HCT116 (cell line): ENCODE results near the gene DYNC2H1. TPM values are rescaled to one million over a fixed set of nuclear protein-coding genes. Genes with fewer than 3 reads are reported as not detected.
A peak's percentile ranks its signal among the peaks of the same experiment; 100 is the strongest.

Experiments
- ATAC-seq: fragments of 200-7000 bp; cut with Tn5 transposase; 2 replicates; pipeline ENCODE4 v1.9.1; 2020; ENCODE audit warnings: mild to moderate bottlenecking, moderate library complexity
- BruUV-seq: library from RNA; stranded (reverse); fragments of 400-500 nt; replicated peaks from 2 replicates; lab custom pipeline; 2021; lab: Mats Ljungman, UMichigan
- CTCF ChIA-PET: fragments of 300-600 bp; sonication (Branson Sonifier 250); formaldehyde crosslinking; loops from one replicate; lab custom pipeline; 2021; ENCODE audit warnings: antibody characterized with exemption; lab: Charles Lee
- POLR2A ChIA-PET: fragments of 300-600, 350-600 bp; sonication (Branson Sonifier 250); formaldehyde crosslinking; loops from one replicate; lab custom pipeline; 2021; ENCODE audit warnings: antibody characterized with exemption; lab: Charles Lee
- RAD21 ChIA-PET, 2 experiments: fragments of 300-600 bp; sonication (Branson Sonifier 250); formaldehyde crosslinking; loops; one replicate each; lab custom pipeline; 2023; ENCODE audit warnings: low total read pairs in 2 of 2; ENCODE audit not compliant: uncharacterized antibody in 2 of 2, unreplicated experiment in 2 of 2, low non-redundant PET in 1 of 2; lab: Charles Lee
- DNase-seq: peaks from one replicate; pipeline ENCODE4 v3.0.0-alpha.2; 2010; ENCODE audit warnings: low read depth, low spot score
- H2AFZ ChIP-seq: fragments of 200-600 bp; shearing (Covaris generic), sonication (generic); 2 replicates; pipeline ENCODE4 v1.6.1; 2017; ENCODE audit warnings: low read depth, mixed run types, mixed read lengths, antibody characterized with exemption, low read length; ENCODE audit not compliant: poor library complexity, severe bottlenecking
- H3K27ac ChIP-seq: 2 replicates; pipeline ENCODE4 v1.5.1; 2012; ENCODE audit warnings: low read depth, low read length
- H3K27me3 ChIP-seq: fragments of 200-600 bp; sonication (generic); 2 replicates; pipeline ENCODE4 v1.6.1; 2016; ENCODE audit warnings: mixed run types, low read length, mixed read lengths; ENCODE audit not compliant: insufficient read depth
- H3K36me3 ChIP-seq, 2 experiments: fragments of 200-500 bp in 1 of 2; fragments of 200-600 bp in 1 of 2; sonication (Bioruptor generic) in 1 of 2; sonication (generic) in 1 of 2; 2 replicates each; pipeline versions ENCODE4 v1.5.1 to v1.6.1; 2014 to 2016; ENCODE audit warnings: low read length in 2 of 2, inconsistent platforms in 1 of 2, mixed read lengths in 1 of 2, mixed run types in 1 of 2; ENCODE audit not compliant: insufficient read depth in 2 of 2, control insufficient read depth in 1 of 2
- H3K4me1 ChIP-seq, 2 experiments: fragments of 200-600 bp in 1 of 2; sonication (generic) in 1 of 2; 2 replicates each; pipeline versions ENCODE4 v1.5.1 to v1.6.1; 2012 to 2017; ENCODE audit warnings: low read length in 2 of 2, inconsistent platforms in 1 of 2, mild to moderate bottlenecking in 1 of 2, mixed read lengths in 1 of 2, mixed run types in 1 of 2, moderate library complexity in 1 of 2; ENCODE audit not compliant: insufficient read depth in 2 of 2, control insufficient read depth in 1 of 2
- H3K4me2 ChIP-seq: fragments of 200-600 bp; sonication (generic); 2 replicates; pipeline ENCODE4 v1.6.1; 2017; ENCODE audit warnings: mixed run types, low read length, mixed read lengths
- H3K4me3 ChIP-seq, 2 experiments: fragments of 200-600 bp in 1 of 2; sonication (generic) in 1 of 2; replicated peaks in 1 of 2; 2 replicates each; pipeline ENCODE4 v1.5.1; 2011 to 2016; ENCODE audit warnings: low read length in 2 of 2, control low read depth in 1 of 2, low read depth in 1 of 2, mild to moderate bottlenecking in 1 of 2, mixed read lengths in 1 of 2, mixed run types in 1 of 2
- H3K79me2 ChIP-seq: fragments of 200-600 bp; sonication (generic); 2 replicates; pipeline ENCODE4 v1.6.1; 2017; ENCODE audit warnings: mild to moderate bottlenecking, mixed run types, low read length, moderate library complexity, mixed read lengths; ENCODE audit not compliant: insufficient read depth
- H3K9ac ChIP-seq: fragments of 200-600 bp; sonication (generic); 2 replicates; pipeline ENCODE4 v1.6.1; 2016; ENCODE audit warnings: low read length, mixed read lengths
- H3K9me2 ChIP-seq: fragments of 200-600 bp; sonication (generic), shearing (Covaris generic); 2 replicates; pipeline ENCODE4 v1.6.1; 2017; ENCODE audit warnings: mixed run types, mild to moderate bottlenecking, moderate library complexity; ENCODE audit not compliant: insufficient read depth
- H3K9me3 ChIP-seq, 2 experiments: fragments of 200-500 bp in 1 of 2; fragments of 200-600 bp in 1 of 2; sonication (Bioruptor generic) in 1 of 2; sonication (generic) in 1 of 2; 2 replicates each; pipeline ENCODE4 v1.6.1; 2014 to 2017; ENCODE audit warnings: low read length in 2 of 2, mixed read lengths in 2 of 2, inconsistent platforms in 1 of 2, low read depth in 1 of 2, mild to moderate bottlenecking in 1 of 2, mixed run types in 1 of 2, moderate library complexity in 1 of 2; ENCODE audit not compliant: control insufficient read depth in 1 of 2, insufficient read depth in 1 of 2
- H4K20me1 ChIP-seq: fragments of 200-600 bp; sonication (generic), shearing (Covaris generic); 2 replicates; pipeline ENCODE4 v1.6.1; 2017; ENCODE audit warnings: mixed run types, mild to moderate bottlenecking, moderate library complexity; ENCODE audit not compliant: insufficient read depth
- CBX3 ChIP-seq: IDR thresholded peaks from 2 replicates; pipeline ENCODE4 v1.6.1; 2012; ENCODE audit warnings: low read depth
- ELF1 ChIP-seq: IDR thresholded peaks from 2 replicates; pipeline ENCODE4 v1.6.1; 2012; ENCODE audit warnings: low read depth, borderline replicate concordance
- EZH2 ChIP-seq: fragments of 200-600 bp; sonication (generic); IDR thresholded peaks from 2 replicates; pipeline ENCODE4 v1.6.1; 2017; ENCODE audit warnings: antibody characterized with exemption, mixed run types
- RAD21 ChIP-seq: IDR thresholded peaks from 2 replicates; pipeline ENCODE4 v1.6.1; 2012; ENCODE audit warnings: low read depth, mild to moderate bottlenecking
- SRF ChIP-seq: IDR thresholded peaks from 2 replicates; pipeline ENCODE4 v1.6.1; 2012; ENCODE audit warnings: low read depth
- ZBTB33 ChIP-seq: IDR thresholded peaks from 2 replicates; pipeline ENCODE4 v1.6.1; 2011; ENCODE audit warnings: mild to moderate bottlenecking, low read length, moderate library complexity; ENCODE audit not compliant: insufficient replicate concordance; ENCODE audit errors: extremely low read depth
- intact Hi-C: fragments of 100-400 bp; cut with micrococcal nuclease; formaldehyde crosslinking; loops from 2 replicates; pipeline ENCODE4 v1.10.0; 2022
- total RNA-seq: library from RNA; stranded (reverse); gene quantifications from one replicate; pipeline ENCODE4 v1.2.1, GENCODE V29; 2021; ENCODE audit not compliant: unreplicated experiment
- TF ChIP-seq, protein P1 (sequence below), 3 experiments: fragments of 200-600 bp in 1 of 3; sonication (generic) in 1 of 3; IDR thresholded peaks in 2 of 3; conservative IDR thresholded peaks in 1 of 3; 2 replicates each; pipeline ENCODE4 v1.5.1; 2012 to 2017; ENCODE audit warnings: low read depth in 2 of 3, low read length in 2 of 3, antibody characterized with exemption in 1 of 3, borderline replicate concordance in 1 of 3, control low read depth in 1 of 3, mild to moderate bottlenecking in 1 of 3, mixed read lengths in 1 of 3, mixed run types in 1 of 3, moderate library complexity in 1 of 3; ENCODE audit not compliant: insufficient read depth in 1 of 3

The DYNC2H1 gene
- total RNA-seq, 1 experiment from 2014 or later: 1.5 TPM

DNA sequence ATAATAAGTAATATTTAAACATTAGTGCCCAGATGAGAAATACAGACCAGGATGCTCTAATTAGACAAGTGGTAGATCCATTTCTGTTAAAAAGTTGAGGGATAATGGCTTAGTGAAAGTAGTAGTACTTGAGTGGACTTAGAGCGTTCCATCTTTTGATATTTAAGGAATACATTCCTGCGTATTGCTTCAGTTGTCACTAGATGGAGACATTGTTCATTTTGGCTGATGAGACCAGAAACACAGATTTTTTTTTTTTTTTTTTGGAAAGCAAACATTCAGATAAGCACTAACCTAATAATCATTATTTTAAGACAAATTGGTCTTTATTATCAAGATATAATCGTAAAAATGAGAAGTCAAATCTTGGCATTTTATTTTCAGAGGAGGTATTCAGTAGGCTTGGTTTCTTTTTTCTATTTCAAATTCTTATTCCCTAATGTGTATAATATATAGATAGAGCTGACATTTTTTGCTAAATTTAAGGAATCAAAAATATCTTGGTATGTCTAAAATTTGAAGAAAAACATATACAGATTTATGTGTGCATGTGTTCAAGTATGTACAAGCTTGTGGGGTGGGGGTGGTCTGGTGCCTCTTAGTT lies 92.9 kb downstream of the DYNC2H1 start:
- H2AFZ ChIP-seq: no peak overlapping the region
- ChIA-PET POLR2A (no interaction called here), RAD21 (interaction anchor here (0.6 to 0.7 kb wide), 2 partner anchors 567 to 1052 kb away, joined by 3 to 4 read pairs; no protein-coding TSS in a partner anchor), CTCF (interaction anchor here (0.6 to 1.7 kb wide), 8 partner anchors 8 to 929 kb away, joined by 3 to 6 read pairs (median 3); no protein-coding TSS in a partner anchor)
- no peaks in the 10 kb centered on the region for H4K20me1 ChIP-seq
- no peaks in the 10 kb centered on the region for H3K4me1 ChIP-seq
- no peak overlapping the region for H3K4me3 ChIP-seq
- intact Hi-C loops: loop anchor here (1.0 kb wide), 1 partner anchor 399 kb away; no protein-coding TSS in a partner anchor
- no TSS peak for BruUV-seq
- no peaks in the 10 kb centered on the region for H3K9me3 ChIP-seq
- TF ChIP-seq ZBTB33 (no peak), RAD21 (peak; percentile 74), ELF1 (no peak), EZH2 (no peak), CBX3 (peak; percentile 61; the same call in 1 of the 2 replicates), SRF (peak; percentile 31; the same call in 1 of the 2 replicates)
- TF ChIP-seq, protein P1, sequence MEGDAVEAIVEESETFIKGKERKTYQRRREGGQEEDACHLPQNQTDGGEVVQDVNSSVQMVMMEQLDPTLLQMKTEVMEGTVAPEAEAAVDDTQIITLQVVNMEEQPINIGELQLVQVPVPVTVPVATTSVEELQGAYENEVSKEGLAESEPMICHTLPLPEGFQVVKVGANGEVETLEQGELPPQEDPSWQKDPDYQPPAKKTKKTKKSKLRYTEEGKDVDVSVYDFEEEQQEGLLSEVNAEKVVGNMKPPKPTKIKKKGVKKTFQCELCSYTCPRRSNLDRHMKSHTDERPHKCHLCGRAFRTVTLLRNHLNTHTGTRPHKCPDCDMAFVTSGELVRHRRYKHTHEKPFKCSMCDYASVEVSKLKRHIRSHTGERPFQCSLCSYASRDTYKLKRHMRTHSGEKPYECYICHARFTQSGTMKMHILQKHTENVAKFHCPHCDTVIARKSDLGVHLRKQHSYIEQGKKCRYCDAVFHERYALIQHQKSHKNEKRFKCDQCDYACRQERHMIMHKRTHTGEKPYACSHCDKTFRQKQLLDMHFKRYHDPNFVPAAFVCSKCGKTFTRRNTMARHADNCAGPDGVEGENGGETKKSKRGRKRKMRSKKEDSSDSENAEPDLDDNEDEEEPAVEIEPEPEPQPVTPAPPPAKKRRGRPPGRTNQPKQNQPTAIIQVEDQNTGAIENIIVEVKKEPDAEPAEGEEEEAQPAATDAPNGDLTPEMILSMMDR (IDR thresholded peaks at IDR 0.05 in 2 of 3, conservative IDR thresholded peaks at IDR 0.05 in 1 of 3; ENCODE audit: borderline replicate concordance in 1 of 3, insufficient read depth in 1 of 3, low read depth in 2 of 3, low read length in 2 of 3): peak; percentile 65 to 75 (median 67); a peak in 5 of 6 replicates
- H3K36me3 ChIP-seq: no peaks in the 10 kb centered on the region
- no peak overlapping the region for H3K9ac ChIP-seq
- no peaks in the 10 kb centered on the region for H3K79me2 ChIP-seq
- H3K4me2 ChIP-seq: no peak overlapping the region
- no peaks in the 10 kb centered on the region for H3K9me2 ChIP-seq
- ATAC-seq (peak; percentile 63), DNase-seq (peak; percentile 22)
- no peak overlapping the region for H3K27ac ChIP-seq
- H3K27me3 ChIP-seq: no peaks in the 10 kb centered on the region
